Glomerular visceral epithelial cell (primary cell): ENCODE results near the gene B3GNT3.

Experiments used
- DNase-seq: peaks from one replicate; pipeline ENCODE4 v3.0.0-alpha.2; 2016; ENCODE audit errors: extremely low spot score

Gene B3GNT3

GRCh38 chr19:17860331-17860992 lies 65.5 kb downstream of the B3GNT3 start:
- no peak for DNase-seq

- no peak for DNase-seq
These were observed 66.0 kb downstream of the B3GNT3 start for GRCh38 chr19:17860993-17861360.

GRCh38 chr19:17861542-17862402 lies 66.8 kb downstream of the B3GNT3 start:
- DNase-seq, result no peak

GRCh38 chr19:17862711-17863519 lies 68.0 kb downstream of the B3GNT3 start:
- no peak for DNase-seq
